ENCODE measurements around the gene FGD5. TPM values are rescaled to one million over a fixed set of nuclear protein-coding genes. Genes with fewer than 3 reads are reported as not detected.

Gene FGD5
- total and polyA plus RNA-seq, 9 of the 15 experiments (the other 6 are each of a cell fraction or from before 2014, with no cell fraction given): 0.18 TPM; not detected in 8

DNA sequence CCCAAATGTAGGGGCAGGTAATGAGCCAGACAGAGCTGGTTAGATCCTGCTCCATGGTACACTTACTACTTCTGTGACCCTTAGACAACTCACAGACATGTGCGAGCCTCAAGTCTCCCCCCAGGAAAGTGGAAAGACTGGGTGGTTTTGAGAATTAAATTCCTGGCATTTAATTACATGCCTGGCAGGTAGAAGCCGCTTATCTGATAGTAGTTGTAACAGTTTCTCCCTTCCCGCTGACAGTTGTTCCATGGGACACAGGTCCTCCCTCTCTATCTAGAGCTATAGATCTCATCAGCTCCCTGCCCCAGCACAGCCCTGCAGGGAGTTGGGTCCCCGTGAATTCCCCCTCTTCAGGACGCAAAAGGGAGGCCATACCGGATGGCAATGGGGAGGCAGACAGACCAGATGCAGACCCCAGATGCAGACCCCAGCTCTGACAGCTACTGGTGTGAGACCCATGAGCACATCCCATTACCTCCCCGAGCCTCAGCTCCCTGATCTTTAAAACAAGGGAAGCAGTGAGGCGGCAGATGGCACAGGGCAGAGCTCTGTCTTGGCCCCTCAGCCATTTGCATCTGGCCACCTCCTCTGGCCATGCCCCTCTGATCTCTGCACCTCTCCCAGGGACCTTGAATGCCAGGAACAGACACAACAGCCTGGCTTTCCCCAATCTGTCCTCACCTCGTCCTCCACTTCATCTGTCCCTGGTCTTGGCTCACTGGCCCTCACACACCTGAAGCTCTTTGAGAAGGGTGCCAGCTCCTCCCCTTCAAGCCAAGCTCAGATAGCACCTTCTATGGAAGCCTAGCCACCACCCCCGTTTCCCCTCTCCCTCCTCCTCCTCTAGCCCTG, 94.5 kb downstream of the FGD5 start:
- H3K4me1 ChIP-seq (replicated peaks in 1 of 2; ENCODE audit: control insufficient read depth in 2 of 2, insufficient read depth in 2 of 2, low read length in 2 of 2): no peaks in the 10 kb centered on the region
- no peak overlapping the region for H3K4me2 ChIP-seq (ENCODE audit: insufficient read depth, low read length)
- no peak overlapping the region for H3K27ac ChIP-seq (ENCODE audit: extremely low read depth, low read depth, low read length)
- 2% methylated on average over 10 of the region's 10 CpGs for WGBS (ENCODE audit: insufficient coverage, low coverage, missing lambda C conversion rate)
- no peak overlapping the region for H2AFZ ChIP-seq (ENCODE audit: low read depth, low read length)
- CTCF ChIA-PET (ENCODE audit: low intra/inter-chr PET ratio): no interaction called here
- H4K20me1 ChIP-seq (replicated peaks; ENCODE audit: control insufficient read depth, insufficient read depth, low read length): peaks cover 14% of the 10 kb centered on the region; the same call in 1 of the 2 replicates
- intact Hi-C loops (cut with micrococcal nuclease) (no loop called here), in situ Hi-C loops (cut with MboI) (loop anchor here (25.0 kb wide), 2 partner anchors 401 to 1251 kb away; no protein-coding TSS in a partner anchor)
- H3K9ac ChIP-seq (ENCODE audit: insufficient read depth in 1 of 2, low read depth in 2 of 2, low read length in 2 of 2): no peak overlapping the region
- H3K9me3 ChIP-seq (replicated peaks; ENCODE audit: control insufficient read depth, insufficient read depth, low read depth, low read length): no peaks in the 10 kb centered on the region
- H3K9me1 ChIP-seq (ENCODE audit: control insufficient read depth, insufficient read depth, low read length): no peaks in the 10 kb centered on the region
- ATAC-seq (no peak), DNase-seq (ENCODE audit: extremely low read depth in 1 of 4, low spot score in 3 of 4) (no peak), FAIRE-seq (no peak)
- BruUV-seq (replicated peaks): no TSS peak
- no peak overlapping the region for H3K4me3 ChIP-seq
- peaks cover 39 to 57% of the 10 kb centered on the region in 2 experiments for H3K27me3 ChIP-seq (ENCODE audit: control insufficient read depth in 2 of 2, insufficient read depth in 2 of 2, low read length in 2 of 2)
- no peaks in the 10 kb centered on the region for H3K79me2 ChIP-seq (ENCODE audit: control insufficient read depth, insufficient read depth, low read length)
- H3K36me3 ChIP-seq (ENCODE audit: control insufficient read depth, insufficient read depth, low read length): no peaks in the 10 kb centered on the region
- POLR2A ChIA-PET: interaction anchor here (0.6 kb wide), 1 partner anchor 708 kb away, joined by 3 read pairs; no protein-coding TSS in a partner anchor
- TF ChIP-seq, protein P1, sequence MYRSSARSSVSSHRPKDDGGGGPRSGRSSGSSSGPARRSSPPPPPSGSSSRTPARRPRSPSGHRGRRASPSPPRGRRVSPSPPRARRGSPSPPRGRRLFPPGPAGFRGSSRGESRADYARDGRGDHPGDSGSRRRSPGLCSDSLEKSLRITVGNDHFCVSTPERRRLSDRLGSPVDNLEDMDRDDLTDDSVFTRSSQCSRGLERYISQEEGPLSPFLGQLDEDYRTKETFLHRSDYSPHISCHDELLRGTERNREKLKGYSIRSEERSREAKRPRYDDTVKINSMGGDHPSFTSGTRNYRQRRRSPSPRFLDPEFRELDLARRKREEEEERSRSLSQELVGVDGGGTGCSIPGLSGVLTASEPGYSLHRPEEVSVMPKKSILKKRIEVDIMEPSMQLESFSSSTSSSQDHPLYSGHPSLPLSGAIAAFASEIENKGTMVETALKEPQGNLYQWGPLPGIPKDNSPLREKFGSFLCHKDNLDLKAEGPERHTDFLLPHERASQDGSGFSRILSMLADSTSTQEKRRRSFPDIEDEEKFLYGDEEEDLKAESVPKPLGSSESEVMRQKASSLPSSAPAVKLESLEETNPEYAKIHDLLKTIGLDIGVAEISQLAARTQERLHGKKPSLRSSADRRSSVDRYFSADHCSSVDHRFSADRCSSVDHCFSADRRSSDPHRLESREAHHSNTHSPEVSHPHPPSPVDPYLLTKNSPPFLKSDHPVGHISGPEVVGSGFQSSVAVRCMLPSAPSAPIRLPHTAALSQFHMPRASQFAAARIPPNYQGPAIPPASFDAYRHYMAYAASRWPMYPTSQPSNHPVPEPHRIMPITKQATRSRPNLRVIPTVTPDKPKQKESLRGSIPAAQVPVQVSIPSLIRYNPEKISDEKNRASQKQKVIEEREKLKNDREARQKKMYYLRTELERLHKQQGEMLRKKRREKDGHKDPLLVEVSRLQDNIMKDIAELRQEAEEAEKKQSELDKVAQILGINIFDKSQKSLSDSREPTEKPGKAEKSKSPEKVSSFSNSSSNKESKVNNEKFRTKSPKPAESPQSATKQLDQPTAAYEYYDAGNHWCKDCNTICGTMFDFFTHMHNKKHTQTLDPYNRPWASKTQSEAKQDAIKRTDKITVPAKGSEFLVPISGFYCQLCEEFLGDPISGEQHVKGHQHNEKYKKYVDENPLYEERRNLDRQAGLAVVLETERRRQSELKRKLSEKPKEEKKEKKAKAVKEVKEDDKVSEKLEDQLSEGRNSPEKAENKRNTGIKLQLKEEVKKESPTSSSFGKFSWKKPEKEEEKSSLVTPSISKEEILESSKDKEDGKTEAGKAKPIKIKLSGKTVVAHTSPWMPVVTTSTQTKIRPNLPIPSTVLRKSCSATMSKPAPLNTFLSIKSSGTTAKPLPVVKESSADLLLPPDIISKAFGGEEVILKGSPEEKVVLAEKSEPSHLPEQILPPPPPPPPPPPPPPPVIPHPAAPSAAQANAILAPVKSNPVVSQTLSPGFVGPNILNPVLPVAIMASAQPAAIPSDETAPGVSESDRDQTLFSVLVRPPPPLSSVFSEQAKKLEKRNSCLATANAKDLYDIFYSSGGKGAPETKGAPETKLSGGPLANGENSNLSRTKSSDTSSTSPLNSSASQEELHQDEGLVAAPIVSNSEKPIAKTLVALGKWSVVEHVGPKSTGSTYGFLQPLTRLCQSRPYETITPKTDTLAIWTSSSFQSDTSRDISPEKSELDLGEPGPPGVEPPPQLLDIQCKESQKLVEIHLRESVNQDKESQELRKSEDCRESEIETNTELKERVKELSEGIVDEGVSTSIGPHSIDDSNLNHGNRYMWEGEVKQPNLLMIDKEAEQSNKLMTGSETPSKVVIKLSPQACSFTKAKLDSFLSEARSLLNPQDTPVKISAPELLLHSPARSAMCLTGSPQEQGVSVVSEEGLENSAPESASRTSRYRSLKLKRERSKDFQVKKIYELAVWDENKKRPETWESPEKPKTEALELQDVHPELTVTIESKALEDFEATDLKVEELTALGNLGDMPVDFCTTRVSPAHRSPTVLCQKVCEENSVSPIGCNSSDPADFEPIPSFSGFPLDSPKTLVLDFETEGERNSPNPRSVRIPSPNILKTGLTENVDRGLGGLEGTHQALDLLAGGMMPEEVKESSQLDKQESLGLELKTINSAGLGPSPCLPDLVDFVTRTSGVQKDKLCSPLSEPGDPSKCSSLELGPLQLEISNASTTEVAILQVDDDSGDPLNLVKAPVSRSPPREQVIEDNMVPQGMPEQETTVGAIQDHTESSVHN (IDR thresholded peaks at IDR 0.05; ENCODE audit: borderline replicate concordance in 1 of 2, low read depth in 1 of 2): no peak
- TF ChIP-seq BACH1 (tag; IDR thresholded peaks at IDR 0.05) (no peak), PHTF2 (CRISPR knock-in tag; IDR thresholded peaks at IDR 0.05) (no peak), NCOA1 (IDR thresholded peaks at IDR 0.05; ENCODE audit: low read depth) (no peak), DIDO1 (tag; IDR thresholded peaks at IDR 0.05; ENCODE audit: low read depth) (no peak), NR4A1 (CRISPR knock-in tag; IDR thresholded peaks at IDR 0.05) (no peak), NR4A1 (tag; IDR thresholded peaks at IDR 0.05) (no peak), ZNF551 (CRISPR knock-in tag; IDR thresholded peaks at IDR 0.05) (no peak), ZFX (CRISPR knock-in tag; IDR thresholded peaks at IDR 0.05) (no peak)
- TF ChIP-seq, protein P2, sequence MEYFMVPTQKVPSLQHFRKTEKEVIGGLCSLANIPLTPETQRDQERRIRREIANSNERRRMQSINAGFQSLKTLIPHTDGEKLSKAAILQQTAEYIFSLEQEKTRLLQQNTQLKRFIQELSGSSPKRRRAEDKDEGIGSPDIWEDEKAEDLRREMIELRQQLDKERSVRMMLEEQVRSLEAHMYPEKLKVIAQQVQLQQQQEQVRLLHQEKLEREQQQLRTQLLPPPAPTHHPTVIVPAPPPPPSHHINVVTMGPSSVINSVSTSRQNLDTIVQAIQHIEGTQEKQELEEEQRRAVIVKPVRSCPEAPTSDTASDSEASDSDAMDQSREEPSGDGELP (CRISPR knock-in tag; IDR thresholded peaks at IDR 0.05; ENCODE audit: borderline replicate concordance): no peak
- TF ChIP-seq, protein P3, sequence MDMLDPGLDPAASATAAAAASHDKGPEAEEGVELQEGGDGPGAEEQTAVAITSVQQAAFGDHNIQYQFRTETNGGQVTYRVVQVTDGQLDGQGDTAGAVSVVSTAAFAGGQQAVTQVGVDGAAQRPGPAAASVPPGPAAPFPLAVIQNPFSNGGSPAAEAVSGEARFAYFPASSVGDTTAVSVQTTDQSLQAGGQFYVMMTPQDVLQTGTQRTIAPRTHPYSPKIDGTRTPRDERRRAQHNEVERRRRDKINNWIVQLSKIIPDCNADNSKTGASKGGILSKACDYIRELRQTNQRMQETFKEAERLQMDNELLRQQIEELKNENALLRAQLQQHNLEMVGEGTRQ (CRISPR knock-in tag; IDR thresholded peaks at IDR 0.05): no peak

Measured in K562 (cell line).